PC-9 (cell line): ENCODE results near the gene ZNF860. TPM values are rescaled to one million over a fixed set of nuclear protein-coding genes. Genes with fewer than 3 reads are reported as not detected.

Experiments
- BruUV-seq: library from RNA; stranded (reverse); fragments of 400-500 nt; replicated peaks from 2 replicates; lab custom pipeline; 2021; lab: Mats Ljungman, UMichigan
- CTCF ChIA-PET: fragments of 300-600 bp; sonication (Branson Sonifier 250); formaldehyde crosslinking; loops from one replicate; lab custom pipeline; 2022; ENCODE audit warnings: antibody characterized with exemption; lab: Charles Lee
- POLR2A ChIA-PET: fragments of 300-600 bp; sonication (Branson Sonifier 250); formaldehyde crosslinking; loops from one replicate; lab custom pipeline; 2022; ENCODE audit warnings: antibody characterized with exemption; ENCODE audit not compliant: unreplicated experiment; lab: Charles Lee
- DNase-seq, 2 experiments: peaks; one replicate each; pipeline versions ENCODE4 v3.0.0 to v3.0.0-alpha.2; 2015 to 2022; ENCODE audit warnings: mixed read lengths in 1 of 2
- H2AFZ ChIP-seq: fragments of 200-600 bp; sonication (generic); 2 replicates; pipeline ENCODE4 v1.8.1; 2017; ENCODE audit warnings: antibody characterized with exemption
- H3F3A ChIP-seq: fragments of 200-600 bp; sonication (generic); 2 replicates; pipeline ENCODE4 v1.8.1; 2017; ENCODE audit warnings: antibody characterized with exemption, mild to moderate bottlenecking, low read depth; ENCODE audit not compliant: insufficient read depth
- H3K27ac ChIP-seq: fragments of 200-600 bp; sonication (generic); 2 replicates; pipeline ENCODE4 v1.6.1; 2016; ENCODE audit warnings: mixed run types
- H3K27me3 ChIP-seq: fragments of 200-600 bp; sonication (generic); 2 replicates; pipeline ENCODE4 v1.6.1; 2016; ENCODE audit warnings: low read depth, mixed run types; ENCODE audit not compliant: insufficient read depth
- H3K36me3 ChIP-seq: fragments of 200-600 bp; sonication (generic); 2 replicates; pipeline ENCODE4 v1.6.1; 2016; ENCODE audit warnings: low read depth, mixed run types
- H3K4me1 ChIP-seq: fragments of 200-600 bp; sonication (generic); replicated peaks from 2 replicates; pipeline ENCODE4 v1.6.1; 2016; ENCODE audit warnings: mixed run types; ENCODE audit not compliant: insufficient read depth
- H3K4me2 ChIP-seq: fragments of 200-600 bp; sonication (generic); 2 replicates; pipeline ENCODE4 v1.6.1; 2017; ENCODE audit warnings: mixed run types
- H3K4me3 ChIP-seq: fragments of 200-600 bp; sonication (generic); 2 replicates; pipeline ENCODE4 v1.6.1; 2016; ENCODE audit warnings: mixed run types
- H3K79me2 ChIP-seq: fragments of 200-600 bp; sonication (generic); 2 replicates; pipeline ENCODE4 v1.6.1; 2017; ENCODE audit warnings: low read depth, mixed run types
- H3K9me2 ChIP-seq: fragments of 200-600 bp; sonication (generic); 2 replicates; pipeline ENCODE4 v1.8.1; 2017; ENCODE audit warnings: mild to moderate bottlenecking; ENCODE audit not compliant: insufficient read depth
- H3K9me3 ChIP-seq: fragments of 200-600 bp; sonication (generic); 2 replicates; pipeline ENCODE4 v1.8.1; 2016; ENCODE audit warnings: low read depth; ENCODE audit not compliant: insufficient read depth
- H4K20me1 ChIP-seq: fragments of 200-600 bp; sonication (generic); 2 replicates; pipeline ENCODE4 v1.8.1; 2017; ENCODE audit not compliant: insufficient read depth
- EZH2 ChIP-seq: fragments of 200-600 bp; sonication (generic); IDR thresholded peaks from 2 replicates; pipeline ENCODE4 v1.8.0; 2017; ENCODE audit warnings: antibody characterized with exemption, low read depth
- intact Hi-C: fragments of 100-400 bp; cut with micrococcal nuclease; formaldehyde crosslinking; loops from one replicate; pipeline ENCODE4 v1.10.0; 2022; ENCODE audit not compliant: unreplicated experiment
- total RNA-seq: library from RNA; stranded (reverse); gene quantifications from 2 replicates; pipeline ENCODE4 v1.2.3, GENCODE V29; 2021
- TF ChIP-seq, protein P1 (sequence below): fragments of 200-600 bp; sonication (generic); conservative IDR thresholded peaks from 2 replicates; pipeline ENCODE4 v1.6.1; 2017; ENCODE audit warnings: mixed run types, antibody characterized with exemption, mild to moderate bottlenecking, moderate library complexity

The ZNF860 gene
- total RNA-seq, 1 experiment from 2014 or later, result 5.3 TPM

DNA sequence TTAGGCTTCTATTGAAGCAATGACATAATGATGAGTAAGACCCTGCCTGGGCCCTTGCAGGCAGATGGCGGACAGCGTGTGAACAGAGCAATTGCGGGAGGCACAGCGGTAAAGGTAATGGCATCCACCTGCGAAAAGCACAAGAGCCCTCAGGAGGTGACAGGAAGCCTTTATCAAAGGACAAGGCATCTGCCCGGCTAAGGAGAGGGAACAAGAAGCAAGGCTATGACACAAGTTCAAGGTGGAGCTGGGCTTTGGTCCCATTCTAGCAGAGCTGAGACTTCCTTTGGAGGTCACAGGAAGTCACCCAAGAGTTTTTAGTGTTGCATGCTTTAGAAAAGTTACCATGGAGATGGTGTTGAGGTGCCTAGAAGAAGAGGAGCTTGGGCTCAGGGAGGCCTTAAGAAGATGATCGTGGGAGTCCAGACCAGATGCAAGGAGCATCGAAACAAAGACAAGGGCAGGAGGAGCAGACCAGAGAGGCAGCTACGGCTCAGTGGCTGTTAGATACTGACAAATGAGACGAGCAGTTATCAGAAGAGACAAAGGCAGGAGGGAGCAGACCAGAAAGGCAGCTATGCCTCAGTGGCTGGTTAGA, 35.0 kb upstream of the ZNF860 start:
- Histone ChIP-seq H3K9me2 (no peaks in the 10 kb centered on the region), H3K27me3 (no peaks in the 10 kb centered on the region), H4K20me1 (no peaks in the 10 kb centered on the region), H3K9me3 (no peaks in the 10 kb centered on the region), H3K79me2 (no peaks in the 10 kb centered on the region), H3K36me3 (no peaks in the 10 kb centered on the region), H3K4me2 (no peak overlapping the region), H2AFZ (no peak overlapping the region), H3K4me1 (peaks cover 12% of the 10 kb centered on the region; the same call in 1 of the 2 replicates), H3K27ac (no peak overlapping the region), H3F3A (no peaks in the 10 kb centered on the region), H3K4me3 (no peak overlapping the region)
- DNase-seq, result peak in 1 of 2 experiments; percentile 5
- no peak for TF ChIP-seq EZH2
- TF ChIP-seq, protein P1, sequence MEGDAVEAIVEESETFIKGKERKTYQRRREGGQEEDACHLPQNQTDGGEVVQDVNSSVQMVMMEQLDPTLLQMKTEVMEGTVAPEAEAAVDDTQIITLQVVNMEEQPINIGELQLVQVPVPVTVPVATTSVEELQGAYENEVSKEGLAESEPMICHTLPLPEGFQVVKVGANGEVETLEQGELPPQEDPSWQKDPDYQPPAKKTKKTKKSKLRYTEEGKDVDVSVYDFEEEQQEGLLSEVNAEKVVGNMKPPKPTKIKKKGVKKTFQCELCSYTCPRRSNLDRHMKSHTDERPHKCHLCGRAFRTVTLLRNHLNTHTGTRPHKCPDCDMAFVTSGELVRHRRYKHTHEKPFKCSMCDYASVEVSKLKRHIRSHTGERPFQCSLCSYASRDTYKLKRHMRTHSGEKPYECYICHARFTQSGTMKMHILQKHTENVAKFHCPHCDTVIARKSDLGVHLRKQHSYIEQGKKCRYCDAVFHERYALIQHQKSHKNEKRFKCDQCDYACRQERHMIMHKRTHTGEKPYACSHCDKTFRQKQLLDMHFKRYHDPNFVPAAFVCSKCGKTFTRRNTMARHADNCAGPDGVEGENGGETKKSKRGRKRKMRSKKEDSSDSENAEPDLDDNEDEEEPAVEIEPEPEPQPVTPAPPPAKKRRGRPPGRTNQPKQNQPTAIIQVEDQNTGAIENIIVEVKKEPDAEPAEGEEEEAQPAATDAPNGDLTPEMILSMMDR, result no peak
- intact Hi-C loops, result no loop called here
- POLR2A ChIA-PET, result interaction anchor here (0.6 kb wide), 1 partner anchor 159 kb away, joined by 5 read pairs; no protein-coding TSS in a partner anchor
- no TSS peak for BruUV-seq
- CTCF ChIA-PET, result no interaction called here

DNA sequence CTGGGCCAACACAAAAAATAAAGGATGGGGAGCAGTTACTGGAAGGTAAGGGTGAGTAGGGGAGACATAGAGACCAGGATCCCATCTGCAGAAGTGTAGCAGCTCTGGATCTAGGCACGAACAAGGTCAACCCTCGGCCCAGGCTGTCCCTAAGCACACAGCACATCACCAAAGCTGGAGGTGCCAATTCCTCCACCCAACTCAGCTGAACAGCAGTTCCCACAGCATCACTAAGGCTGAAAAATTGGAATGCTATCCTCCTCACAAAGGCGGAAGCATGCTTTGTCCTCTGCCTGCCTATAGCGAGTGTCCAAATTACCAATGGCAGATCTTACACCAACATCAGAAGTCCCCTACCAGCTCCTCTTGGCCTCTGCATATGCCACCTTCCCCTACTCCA, 34.4 kb upstream of the ZNF860 start:
- POLR2A ChIA-PET, result no interaction called here
- no peaks in the 10 kb centered on the region for H3K36me3 ChIP-seq
- intact Hi-C loops, result no loop called here
- H3K4me1 ChIP-seq, result peaks cover 12% of the 10 kb centered on the region; the same call in 1 of the 2 replicates
- no peak overlapping the region for H3K27ac ChIP-seq
- TF ChIP-seq EZH2, result no peak
- TF ChIP-seq, protein P1, result no peak
- H3K4me2 ChIP-seq, result peak overlapping the region; percentile 51
- CTCF ChIA-PET, result interaction anchor here (0.6 kb wide), 1 partner anchor 1007 kb away, joined by 3 read pairs; no protein-coding TSS in a partner anchor
- no peaks in the 10 kb centered on the region for H3F3A ChIP-seq
- no peak overlapping the region for H3K4me3 ChIP-seq
- no peaks in the 10 kb centered on the region for H3K9me2 ChIP-seq
- H2AFZ ChIP-seq, result no peak overlapping the region
- no peaks in the 10 kb centered on the region for H4K20me1 ChIP-seq
- BruUV-seq, result TSS peak; percentile 21
- no peaks in the 10 kb centered on the region for H3K9me3 ChIP-seq
- H3K27me3 ChIP-seq, result no peaks in the 10 kb centered on the region
- H3K79me2 ChIP-seq, result no peaks in the 10 kb centered on the region
- DNase-seq, result no peak

GRCh38 chr3:31947671-31948091, 33.9 kb upstream of the ZNF860 start:
- no peak for TF ChIP-seq EZH2
- TF ChIP-seq, protein P1, result no peak
- H3K27ac ChIP-seq, result no peak overlapping the region
- no peak overlapping the region for H3K4me3 ChIP-seq
- intact Hi-C loops, result no loop called here
- H4K20me1 ChIP-seq, result no peaks in the 10 kb centered on the region
- H3F3A ChIP-seq, result no peaks in the 10 kb centered on the region
- no TSS peak for BruUV-seq
- H3K79me2 ChIP-seq, result no peaks in the 10 kb centered on the region
- H3K9me3 ChIP-seq, result no peaks in the 10 kb centered on the region
- POLR2A ChIA-PET, result interaction anchor here (0.6 kb wide), 1 partner anchor 14 kb away, joined by 3 read pairs; no protein-coding TSS in a partner anchor
- H3K9me2 ChIP-seq, result no peaks in the 10 kb centered on the region
- H3K4me2 ChIP-seq, result peak overlapping the region; percentile 51
- CTCF ChIA-PET, result interaction anchor here (0.6 kb wide), 1 partner anchor 1008 kb away, joined by 3 read pairs; no protein-coding TSS in a partner anchor
- H3K27me3 ChIP-seq, result no peaks in the 10 kb centered on the region
- DNase-seq, result peak; percentile 36 to 55
- no peaks in the 10 kb centered on the region for H3K36me3 ChIP-seq
- H3K4me1 ChIP-seq, result peaks cover 12% of the 10 kb centered on the region; the same call in 1 of the 2 replicates
- H2AFZ ChIP-seq, result no peak overlapping the region
